SK-N-SH (cell line): ENCODE results near the gene EXOC4.

Source experiments
- JUND ChIP-seq: IDR thresholded peaks from 2 replicates; pipeline ENCODE4 v1.4.0; 2012
- MXI1 ChIP-seq: IDR thresholded peaks from 2 replicates; pipeline ENCODE4 v1.6.1; 2012; ENCODE audit warnings: mild to moderate bottlenecking, low read depth, low read length, improper control_type of control experiment
- POLR2AphosphoS5 ChIP-seq: IDR thresholded peaks from 2 replicates; pipeline ENCODE4 v1.6.1; 2012; ENCODE audit warnings: low read depth, low read length
- SIN3A ChIP-seq: IDR thresholded peaks from 2 replicates; pipeline ENCODE4 v1.6.1; 2012; ENCODE audit warnings: low read depth, mild to moderate bottlenecking, low read length, moderate library complexity, borderline replicate concordance
- TAF1 ChIP-seq: IDR thresholded peaks from 2 replicates; pipeline ENCODE4 v1.6.1; 2012; ENCODE audit warnings: low read depth, mild to moderate bottlenecking, low read length, moderate library complexity, borderline replicate concordance
- TEAD4 ChIP-seq: IDR thresholded peaks from 2 replicates; pipeline ENCODE4 v1.4.0; 2012; ENCODE audit warnings: mild to moderate bottlenecking, borderline replicate concordance; ENCODE audit not compliant: insufficient read depth
- YY1 ChIP-seq: IDR thresholded peaks from 2 replicates; pipeline ENCODE4 v1.4.0; 2012; ENCODE audit warnings: low read depth, mild to moderate bottlenecking
- TF ChIP-seq, protein P1 (sequence below): fragments of 150-350 bp; IDR thresholded peaks from 2 replicates; pipeline ENCODE4 v1.6.1; 2016; ENCODE audit warnings: mild to moderate bottlenecking, low read depth, low read length
- TF ChIP-seq, protein P2 (sequence below): fragments of 200-600 bp; sonication (generic); IDR thresholded peaks from 2 replicates; pipeline ENCODE4 v1.6.1; 2017; ENCODE audit warnings: antibody characterized with exemption, mild to moderate bottlenecking, moderate library complexity
- TF ChIP-seq, protein P3 (sequence below): IDR thresholded peaks from 2 replicates; pipeline ENCODE4 v1.6.1; 2012; ENCODE audit warnings: mild to moderate bottlenecking, low read depth, low read length, moderate library complexity

DNA sequence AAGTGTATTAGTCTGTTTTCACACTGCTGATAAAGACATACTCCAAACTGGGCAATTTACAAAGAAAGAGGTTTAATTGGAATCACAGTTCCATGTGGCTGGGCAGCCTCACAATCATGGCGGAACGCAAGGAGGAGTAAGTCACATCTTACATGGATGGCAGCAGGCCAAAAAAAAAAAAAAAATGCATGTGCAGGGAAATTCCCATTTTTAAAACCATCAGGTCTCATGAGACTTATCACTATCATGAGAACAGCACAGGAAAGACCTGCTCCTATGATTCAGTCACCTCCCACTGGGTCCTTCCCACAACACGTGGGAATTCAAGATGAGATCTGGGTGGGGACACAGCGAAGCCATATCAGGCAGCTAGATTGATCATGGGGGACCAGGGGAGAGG lies 136.8 kb downstream of the EXOC4 start:
- TF ChIP-seq SIN3A (no peak), MXI1 (no peak), POLR2AphosphoS5 (no peak), YY1 (no peak), TAF1 (no peak), JUND (no peak), TEAD4 (no peak)
- TF ChIP-seq, protein P1, sequence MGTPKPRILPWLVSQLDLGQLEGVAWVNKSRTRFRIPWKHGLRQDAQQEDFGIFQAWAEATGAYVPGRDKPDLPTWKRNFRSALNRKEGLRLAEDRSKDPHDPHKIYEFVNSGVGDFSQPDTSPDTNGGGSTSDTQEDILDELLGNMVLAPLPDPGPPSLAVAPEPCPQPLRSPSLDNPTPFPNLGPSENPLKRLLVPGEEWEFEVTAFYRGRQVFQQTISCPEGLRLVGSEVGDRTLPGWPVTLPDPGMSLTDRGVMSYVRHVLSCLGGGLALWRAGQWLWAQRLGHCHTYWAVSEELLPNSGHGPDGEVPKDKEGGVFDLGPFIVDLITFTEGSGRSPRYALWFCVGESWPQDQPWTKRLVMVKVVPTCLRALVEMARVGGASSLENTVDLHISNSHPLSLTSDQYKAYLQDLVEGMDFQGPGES = no peak
- TF ChIP-seq, protein P2, sequence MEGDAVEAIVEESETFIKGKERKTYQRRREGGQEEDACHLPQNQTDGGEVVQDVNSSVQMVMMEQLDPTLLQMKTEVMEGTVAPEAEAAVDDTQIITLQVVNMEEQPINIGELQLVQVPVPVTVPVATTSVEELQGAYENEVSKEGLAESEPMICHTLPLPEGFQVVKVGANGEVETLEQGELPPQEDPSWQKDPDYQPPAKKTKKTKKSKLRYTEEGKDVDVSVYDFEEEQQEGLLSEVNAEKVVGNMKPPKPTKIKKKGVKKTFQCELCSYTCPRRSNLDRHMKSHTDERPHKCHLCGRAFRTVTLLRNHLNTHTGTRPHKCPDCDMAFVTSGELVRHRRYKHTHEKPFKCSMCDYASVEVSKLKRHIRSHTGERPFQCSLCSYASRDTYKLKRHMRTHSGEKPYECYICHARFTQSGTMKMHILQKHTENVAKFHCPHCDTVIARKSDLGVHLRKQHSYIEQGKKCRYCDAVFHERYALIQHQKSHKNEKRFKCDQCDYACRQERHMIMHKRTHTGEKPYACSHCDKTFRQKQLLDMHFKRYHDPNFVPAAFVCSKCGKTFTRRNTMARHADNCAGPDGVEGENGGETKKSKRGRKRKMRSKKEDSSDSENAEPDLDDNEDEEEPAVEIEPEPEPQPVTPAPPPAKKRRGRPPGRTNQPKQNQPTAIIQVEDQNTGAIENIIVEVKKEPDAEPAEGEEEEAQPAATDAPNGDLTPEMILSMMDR = no peak
- TF ChIP-seq, protein P3, sequence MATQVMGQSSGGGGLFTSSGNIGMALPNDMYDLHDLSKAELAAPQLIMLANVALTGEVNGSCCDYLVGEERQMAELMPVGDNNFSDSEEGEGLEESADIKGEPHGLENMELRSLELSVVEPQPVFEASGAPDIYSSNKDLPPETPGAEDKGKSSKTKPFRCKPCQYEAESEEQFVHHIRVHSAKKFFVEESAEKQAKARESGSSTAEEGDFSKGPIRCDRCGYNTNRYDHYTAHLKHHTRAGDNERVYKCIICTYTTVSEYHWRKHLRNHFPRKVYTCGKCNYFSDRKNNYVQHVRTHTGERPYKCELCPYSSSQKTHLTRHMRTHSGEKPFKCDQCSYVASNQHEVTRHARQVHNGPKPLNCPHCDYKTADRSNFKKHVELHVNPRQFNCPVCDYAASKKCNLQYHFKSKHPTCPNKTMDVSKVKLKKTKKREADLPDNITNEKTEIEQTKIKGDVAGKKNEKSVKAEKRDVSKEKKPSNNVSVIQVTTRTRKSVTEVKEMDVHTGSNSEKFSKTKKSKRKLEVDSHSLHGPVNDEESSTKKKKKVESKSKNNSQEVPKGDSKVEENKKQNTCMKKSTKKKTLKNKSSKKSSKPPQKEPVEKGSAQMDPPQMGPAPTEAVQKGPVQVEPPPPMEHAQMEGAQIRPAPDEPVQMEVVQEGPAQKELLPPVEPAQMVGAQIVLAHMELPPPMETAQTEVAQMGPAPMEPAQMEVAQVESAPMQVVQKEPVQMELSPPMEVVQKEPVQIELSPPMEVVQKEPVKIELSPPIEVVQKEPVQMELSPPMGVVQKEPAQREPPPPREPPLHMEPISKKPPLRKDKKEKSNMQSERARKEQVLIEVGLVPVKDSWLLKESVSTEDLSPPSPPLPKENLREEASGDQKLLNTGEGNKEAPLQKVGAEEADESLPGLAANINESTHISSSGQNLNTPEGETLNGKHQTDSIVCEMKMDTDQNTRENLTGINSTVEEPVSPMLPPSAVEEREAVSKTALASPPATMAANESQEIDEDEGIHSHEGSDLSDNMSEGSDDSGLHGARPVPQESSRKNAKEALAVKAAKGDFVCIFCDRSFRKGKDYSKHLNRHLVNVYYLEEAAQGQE = no peak
